Measurements from ENCODE around the gene PTGDS. TPM values are rescaled to one million over a fixed set of nuclear protein-coding genes. Genes with fewer than 3 reads are reported as not detected.

The PTGDS gene
- total RNA-seq, 1 donor from 2014 or later, result 477 TPM

DNA sequence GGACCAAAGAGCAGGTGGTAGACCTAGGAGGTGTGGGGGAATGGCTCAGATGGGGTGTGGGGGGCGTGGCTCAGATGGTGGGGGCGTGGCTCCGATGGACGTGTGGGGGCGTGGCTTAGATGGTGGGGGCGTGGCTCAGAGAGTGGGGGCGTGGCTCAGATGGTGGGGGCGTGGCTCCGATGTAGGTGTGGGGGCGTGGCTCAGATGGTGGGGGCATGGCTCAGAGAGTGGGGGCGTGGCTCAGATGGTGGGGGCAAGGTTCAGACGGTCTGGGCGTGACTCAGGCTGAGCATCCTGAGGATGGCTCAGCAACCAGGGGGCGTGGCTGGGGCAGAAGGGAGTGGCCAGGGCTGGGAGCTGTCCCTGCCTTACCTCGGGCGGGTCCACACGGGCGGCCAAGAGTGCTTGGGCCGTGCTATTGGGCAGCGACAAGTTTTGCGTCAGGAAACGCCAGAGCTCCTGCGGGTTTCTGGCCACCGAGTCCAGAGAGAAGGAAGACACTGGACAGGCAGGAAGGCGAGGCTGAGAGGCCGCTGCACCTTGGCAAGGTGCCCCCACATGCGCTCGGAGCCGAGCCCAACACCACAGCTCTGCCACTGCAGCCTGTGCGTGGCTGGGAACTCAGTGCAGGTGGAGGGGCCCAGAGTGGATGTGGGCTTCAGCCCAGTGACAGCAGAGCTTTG lies 44.8 kb downstream of the PTGDS start:
- DNase-seq, result peak; percentile 81
- no peak overlapping the region for H3K4me3 ChIP-seq
- ATAC-seq, result peak; percentile 74
- H3K27ac ChIP-seq, result no peak overlapping the region
- intact Hi-C loops (cut with DNase I), result no loop called here
- no peak for TF ChIP-seq CTCF (IDR thresholded peaks at IDR 0.05)
- peaks cover 6% of the 10 kb centered on the region for H3K4me1 ChIP-seq
- H3K27me3 ChIP-seq, result no peaks in the 10 kb centered on the region
- H3K9me3 ChIP-seq, result no peaks in the 10 kb centered on the region
- no peaks in the 10 kb centered on the region for H3K36me3 ChIP-seq

- Histone ChIP-seq H3K27ac (no peak overlapping the region), H3K9me3 (no peaks in the 10 kb centered on the region), H3K4me1 (peaks cover 11% of the 10 kb centered on the region), H3K27me3 (no peaks in the 10 kb centered on the region), H3K4me3 (no peak overlapping the region), H3K36me3 (no peaks in the 10 kb centered on the region)
- ATAC-seq (no peak), DNase-seq (no peak)
- intact Hi-C loops (cut with DNase I), result no loop called here
- TF ChIP-seq CTCF (IDR thresholded peaks at IDR 0.05), result no peak
Observed at GRCh38 chr9:137022662-137023008, 45.3 kb downstream of the PTGDS start.

- Histone ChIP-seq H3K27me3 (no peaks in the 10 kb centered on the region), H3K4me3 (no peak overlapping the region), H3K27ac (no peak overlapping the region), H3K36me3 (no peaks in the 10 kb centered on the region), H3K4me1 (peaks cover 11% of the 10 kb centered on the region), H3K9me3 (no peaks in the 10 kb centered on the region)
- no peak for TF ChIP-seq CTCF (IDR thresholded peaks at IDR 0.05)
- DNase-seq (no peak), ATAC-seq (no peak)
- intact Hi-C loops (cut with DNase I), result no loop called here
Observed at GRCh38 chr9:137023157-137023556, 45.9 kb downstream of the PTGDS start.

- Histone ChIP-seq H3K4me3 (no peak overlapping the region), H3K27ac (no peak overlapping the region), H3K4me1 (peaks cover 13% of the 10 kb centered on the region), H3K27me3 (no peaks in the 10 kb centered on the region), H3K36me3 (no peaks in the 10 kb centered on the region), H3K9me3 (no peaks in the 10 kb centered on the region)
- intact Hi-C loops (cut with DNase I), result no loop called here
- ATAC-seq (no peak), DNase-seq (no peak)
- no peak for TF ChIP-seq CTCF (IDR thresholded peaks at IDR 0.05)
Observed at GRCh38 chr9:137023583-137023991, 46.3 kb downstream of the PTGDS start.

DNA sequence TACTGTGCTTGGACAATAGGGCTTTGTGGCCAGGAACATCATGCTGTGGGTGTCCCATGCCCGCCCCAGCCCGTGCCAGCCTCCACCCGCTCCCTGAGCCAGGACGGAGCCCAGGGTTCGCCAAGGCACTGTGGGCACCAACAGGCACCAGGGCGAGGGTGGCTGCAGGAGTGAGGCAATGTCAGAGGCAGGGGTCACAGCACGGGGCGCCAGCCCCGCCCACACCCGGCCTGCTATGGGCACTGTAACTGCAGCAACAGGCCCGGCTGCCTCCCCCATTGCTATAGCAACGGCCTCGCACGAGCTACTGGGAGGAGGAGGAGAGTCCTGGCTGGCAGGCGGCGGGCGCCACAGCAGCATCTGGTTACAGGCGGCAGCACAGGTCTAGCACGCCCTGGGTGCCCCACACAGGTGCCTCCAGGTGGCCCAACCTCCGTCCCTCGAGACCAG lies 48.2 kb downstream of the PTGDS start:
- no peaks in the 10 kb centered on the region for H3K27me3 ChIP-seq
- DNase-seq, result no peak
- H3K4me3 ChIP-seq, result no peak overlapping the region
- ATAC-seq, result no peak
- intact Hi-C loops (cut with DNase I), result no loop called here
- no peaks in the 10 kb centered on the region for H3K36me3 ChIP-seq
- no peak overlapping the region for H3K27ac ChIP-seq
- H3K4me1 ChIP-seq, result peaks cover 27% of the 10 kb centered on the region
- H3K9me3 ChIP-seq, result no peaks in the 10 kb centered on the region
- TF ChIP-seq CTCF (IDR thresholded peaks at IDR 0.05), result no peak

DNA sequence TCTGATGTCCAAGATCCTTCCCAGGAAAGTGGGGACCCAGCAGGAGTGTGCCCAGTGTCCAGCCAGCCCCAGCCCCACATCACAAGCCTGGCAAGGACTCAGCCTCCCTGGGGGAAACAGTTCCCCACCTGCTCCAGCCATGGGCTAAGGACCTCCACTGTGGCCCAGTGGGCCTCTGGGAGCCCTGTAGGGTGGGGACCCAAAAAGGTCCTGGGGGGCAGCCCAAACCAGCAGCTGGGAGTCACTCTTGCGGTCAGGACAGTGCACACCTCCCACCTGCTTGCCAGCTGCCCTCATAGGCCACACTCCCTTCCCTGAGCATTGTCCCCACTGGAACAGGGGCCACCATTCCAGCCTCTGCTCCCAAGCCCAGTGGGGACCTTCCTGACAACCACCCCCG lies 49.1 kb downstream of the PTGDS start:
- intact Hi-C loops (cut with DNase I), result no loop called here
- DNase-seq (no peak), ATAC-seq (no peak)
- Histone ChIP-seq H3K27me3 (no peaks in the 10 kb centered on the region), H3K36me3 (no peaks in the 10 kb centered on the region), H3K9me3 (no peaks in the 10 kb centered on the region), H3K4me1 (peaks cover 35% of the 10 kb centered on the region), H3K4me3 (no peak overlapping the region), H3K27ac (no peak overlapping the region)
- no peak for TF ChIP-seq CTCF (IDR thresholded peaks at IDR 0.05)

Data from upper lobe of right lung (tissue), 1 donor.